Naive B cell (primary cell): ENCODE measurements around the gene CCDC88A. TPM values are rescaled to one million over a fixed set of nuclear protein-coding genes. Genes with fewer than 3 reads are reported as not detected.

Source experiments
- ATAC-seq, 2 donors: fragments of 150-1000 bp; cut with Tn5 transposase; 2 replicates each; pipeline ENCODE4 v1.10.0; 2021; ENCODE audit warnings: low read depth in 2 of 2, mild to moderate bottlenecking in 2 of 2, moderate library complexity in 2 of 2
- DNase-seq: peaks from one replicate; pipeline ENCODE4 v3.0.0; 2022
- H3K27ac Mint-ChIP-seq, 6 donors: one replicate each; pipeline ENCODE4 v1.8.0; 2020 to 2022; ENCODE audit warnings: mild to moderate bottlenecking in 6 of 6, mixed read lengths in 6 of 6, moderate library complexity in 5 of 6, inconsistent platforms in 2 of 6
- H3K27me3 Mint-ChIP-seq, 3 donors: one replicate each; pipeline ENCODE4 v1.8.0; 2021 to 2022; ENCODE audit warnings: mixed read lengths in 3 of 3, mild to moderate bottlenecking in 1 of 3
- H3K36me3 Mint-ChIP-seq, 2 donors: one replicate each; pipeline ENCODE4 v1.8.0; 2020 to 2022; ENCODE audit warnings: mixed read lengths in 2 of 2, inconsistent platforms in 1 of 2, mild to moderate bottlenecking in 1 of 2
- H3K4me1 Mint-ChIP-seq, 3 donors: one replicate each; pipeline ENCODE4 v1.8.0; 2020 to 2022; ENCODE audit warnings: mixed read lengths in 3 of 3, inconsistent platforms in 1 of 3, mild to moderate bottlenecking in 1 of 3, moderate library complexity in 1 of 3
- H3K4me3 Mint-ChIP-seq, 8 donors: one replicate each; pipeline ENCODE4 v1.8.0; 2020 to 2022; ENCODE audit warnings: mild to moderate bottlenecking in 8 of 8, mixed read lengths in 8 of 8, moderate library complexity in 8 of 8, inconsistent platforms in 2 of 8
- H3K9me3 Mint-ChIP-seq, 7 donors: one replicate each; pipeline ENCODE4 v1.8.0; 2020 to 2022; ENCODE audit warnings: mixed read lengths in 7 of 7, mild to moderate bottlenecking in 5 of 7, inconsistent platforms in 2 of 7, moderate library complexity in 1 of 7
- polyA plus RNA-seq, 6 donors: library from polyadenylated mRNA; unstranded; fragments of 300-500 nt; fragmentation: Illumina TruSeq; gene quantifications; one replicate each; pipeline ENCODE4 v1.2.3, GENCODE V29; 2021; ENCODE audit warnings: low read depth in 6 of 6

The CCDC88A gene
- polyA plus RNA-seq, 6 donors from 2014 or later, result 1.3 to 5.0 (median 2.8) TPM

DNA sequence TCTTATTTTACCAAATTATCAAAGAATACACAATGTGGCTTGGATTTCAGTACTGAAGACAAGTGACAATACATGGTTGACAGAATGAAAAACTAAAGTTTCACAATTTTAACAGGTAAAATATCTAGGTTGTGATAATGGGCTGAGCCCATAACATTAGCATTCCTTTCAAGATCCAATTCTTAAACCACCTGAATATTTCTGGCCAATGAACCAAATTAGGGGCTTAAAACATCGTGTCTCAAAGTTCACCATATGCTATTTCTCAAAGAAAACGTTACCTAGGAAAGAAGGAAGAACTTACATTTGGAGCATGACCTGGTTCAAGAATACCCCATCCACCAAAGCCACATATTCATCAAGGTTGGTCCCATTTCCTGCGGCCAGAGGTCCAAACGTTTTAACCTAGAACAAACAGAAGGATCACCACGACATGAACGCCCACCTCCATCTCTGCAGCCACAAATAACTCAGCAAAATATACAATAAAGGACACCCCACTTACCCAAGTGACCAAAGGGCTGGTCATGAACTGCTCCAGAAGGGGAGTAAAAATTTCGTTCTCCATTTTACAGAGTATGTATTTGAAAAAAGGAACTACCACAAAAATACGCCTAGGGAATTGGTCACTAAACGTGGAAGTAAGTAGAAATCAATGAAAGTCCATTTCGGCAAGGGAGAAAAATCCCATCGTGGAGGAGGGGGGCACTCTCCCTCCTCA is 984 bp downstream of the CCDC88A start:
- Mint-ChIP-seq H3K4me1 (peaks cover 20 to 34% (median 31%) of the 10 kb centered on the region in 3 donors), H3K4me3 (peak overlapping the region; percentile 90 to 97 (median 95)), H3K9me3 (no peaks in the 10 kb centered on the region), H3K36me3 (no peaks in the 10 kb centered on the region), H3K27ac (peak overlapping the region; percentile 87 to 98 (median 92)), H3K27me3 (no peaks in the 10 kb centered on the region)
- peak in 1 of 2 donors; percentile 14 for ATAC-seq
- DNase-seq, result peak; percentile 29

DNA sequence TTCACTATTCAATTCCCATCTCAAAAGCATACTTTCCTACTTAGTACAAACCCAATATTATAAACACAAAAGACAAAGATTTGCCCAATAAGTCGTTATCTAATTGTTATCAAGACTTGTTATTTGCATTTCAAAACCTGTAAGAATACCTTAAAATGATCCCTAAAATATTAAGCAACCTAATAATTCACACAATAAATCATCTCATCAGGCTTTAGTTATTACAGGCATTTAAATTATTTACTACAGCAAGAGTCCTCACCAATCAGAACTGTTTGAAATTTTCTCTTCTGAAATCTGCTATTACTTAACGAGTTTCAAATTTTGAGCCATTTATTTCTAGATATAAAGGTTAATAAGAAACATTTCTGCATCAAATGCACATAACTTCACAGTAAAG is 1.6 kb downstream of the CCDC88A start:
- Mint-ChIP-seq H3K36me3 (no peaks in the 10 kb centered on the region), H3K27me3 (no peaks in the 10 kb centered on the region), H3K4me1 (peaks cover 20 to 34% (median 31%) of the 10 kb centered on the region in 3 donors), H3K4me3 (peak overlapping the region in 6 of 8 donors; percentile 0 to 97 (median 94)), H3K9me3 (no peaks in the 10 kb centered on the region), H3K27ac (peak overlapping the region; percentile 2 to 94 (median 87))
- DNase-seq (no peak), ATAC-seq (no peak)

DNA sequence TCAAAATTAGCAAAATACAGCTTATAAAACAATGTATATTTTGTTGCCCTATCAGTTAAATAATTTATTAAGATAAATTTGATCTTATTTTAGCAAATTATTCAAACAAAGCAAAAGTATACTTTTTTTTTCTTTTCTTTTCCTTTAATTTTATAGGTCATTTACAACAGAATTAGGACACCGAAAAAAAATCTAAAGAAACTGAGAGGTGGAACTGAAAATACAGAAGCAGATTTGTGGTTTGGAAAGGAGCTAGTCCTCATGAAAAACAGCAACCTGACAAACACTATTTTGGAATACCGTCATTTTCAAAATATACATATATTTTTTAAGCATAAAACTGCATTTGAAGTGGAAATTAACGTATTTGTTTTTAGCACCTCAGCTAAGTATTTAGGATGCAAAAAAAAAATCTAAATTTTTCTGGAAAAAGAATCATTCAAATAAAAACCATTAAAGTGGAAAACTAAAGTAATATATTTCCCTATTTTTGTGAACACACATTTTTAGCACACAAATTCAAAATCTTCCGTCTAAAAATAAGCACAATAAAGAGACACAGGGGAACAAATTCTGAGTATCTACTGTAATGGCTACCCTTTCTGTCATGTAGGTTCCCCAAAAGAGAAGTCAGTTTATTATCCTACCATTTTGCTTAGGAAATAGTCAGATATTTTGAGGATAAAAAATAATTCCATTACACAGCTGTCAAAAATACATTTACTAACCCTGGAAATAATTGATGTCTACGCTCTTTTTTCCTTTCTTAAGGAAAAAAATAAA is 2.7 kb downstream of the CCDC88A start:
- H3K36me3 Mint-ChIP-seq, result no peaks in the 10 kb centered on the region
- DNase-seq, result no peak
- ATAC-seq, result no peak
- no peaks in the 10 kb centered on the region for H3K9me3 Mint-ChIP-seq
- no peaks in the 10 kb centered on the region for H3K27me3 Mint-ChIP-seq
- peak overlapping the region in 1 of 8 donors; percentile 90 for H3K4me3 Mint-ChIP-seq
- H3K27ac Mint-ChIP-seq, result peak overlapping the region in 2 of 6 donors; percentile 3 to 18
- H3K4me1 Mint-ChIP-seq, result peaks cover 20 to 34% (median 31%) of the 10 kb centered on the region in 3 donors

DNA sequence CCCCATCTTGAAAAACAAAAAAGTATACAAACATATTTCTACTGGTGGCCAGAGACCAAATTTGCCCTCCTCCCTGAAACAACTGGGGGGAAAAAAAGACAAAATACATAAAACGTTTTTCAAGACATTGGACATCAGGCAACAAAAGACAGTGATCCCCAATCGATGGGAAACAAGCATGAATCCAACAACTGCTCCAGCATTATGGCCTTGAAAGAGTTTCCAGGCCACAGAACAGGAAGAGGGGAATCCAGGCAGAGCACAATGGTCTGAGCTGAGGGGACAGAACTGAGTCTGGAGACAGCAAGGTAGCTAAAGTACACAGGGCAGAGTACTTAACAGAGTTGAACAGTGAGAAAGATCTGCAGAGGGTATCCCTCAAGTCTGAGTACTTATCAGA is 4.4 kb downstream of the CCDC88A start:
- Mint-ChIP-seq H3K9me3 (no peaks in the 10 kb centered on the region), H3K36me3 (no peaks in the 10 kb centered on the region), H3K4me1 (peaks cover 17 to 31% (median 26%) of the 10 kb centered on the region in 3 donors), H3K27ac (peak overlapping the region in 5 of 6 donors; percentile 7 to 83 (median 48)), H3K27me3 (no peaks in the 10 kb centered on the region), H3K4me3 (no peak overlapping the region)
- ATAC-seq (no peak), DNase-seq (peak; percentile 6)

DNA sequence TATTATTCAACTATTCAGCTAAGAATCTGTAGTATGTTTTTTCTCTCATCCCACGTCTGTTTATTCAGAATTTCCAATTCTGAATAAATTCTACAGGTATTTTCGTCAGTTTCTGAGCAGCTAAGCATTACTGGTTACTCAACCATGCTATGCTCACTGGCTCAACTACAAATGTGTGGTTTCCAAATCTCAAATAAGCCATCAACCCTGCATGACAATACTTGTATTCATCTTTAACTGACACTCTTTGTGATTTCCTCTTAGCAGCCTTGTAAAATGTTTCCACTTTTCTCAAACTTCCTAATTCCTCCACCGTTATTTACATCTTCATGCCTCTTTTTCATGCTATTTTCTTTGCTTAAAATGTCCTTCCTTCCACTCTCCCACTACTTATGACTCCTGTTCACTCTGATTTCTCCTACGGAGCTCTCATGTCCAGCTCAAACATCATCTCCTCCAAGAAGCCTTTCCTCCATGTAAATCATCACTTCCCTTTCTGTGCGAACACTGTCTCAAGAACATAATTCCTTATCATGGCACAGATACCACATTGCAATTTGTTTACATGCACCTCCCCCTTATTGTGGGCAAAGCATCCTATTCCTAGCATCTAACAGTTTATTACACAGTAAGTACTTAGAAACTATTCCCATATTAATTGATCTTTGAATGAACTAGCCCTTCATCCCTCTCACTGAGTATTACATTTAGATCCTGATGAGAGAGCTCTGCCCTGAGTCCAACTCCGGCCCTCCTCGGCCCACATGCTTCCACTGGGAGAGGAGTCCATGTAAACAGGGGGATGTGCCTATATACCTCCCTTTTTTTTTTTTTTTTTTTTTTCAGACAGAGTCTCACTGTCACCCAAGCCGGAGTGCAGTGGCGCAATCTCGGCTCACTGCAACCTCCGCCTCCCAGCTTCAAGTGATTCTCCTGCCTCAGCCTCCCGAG is 10.5 kb downstream of the CCDC88A start:
- no peak overlapping the region for H3K4me3 Mint-ChIP-seq
- H3K27me3 Mint-ChIP-seq, result no peaks in the 10 kb centered on the region
- ATAC-seq, result no peak
- no peaks in the 10 kb centered on the region for H3K36me3 Mint-ChIP-seq
- peaks cover 5 to 11% (median 8%) of the 10 kb centered on the region in 3 donors for H3K4me1 Mint-ChIP-seq
- no peak for DNase-seq
- peak overlapping the region in 5 of 6 donors; percentile 5 to 71 (median 20) for H3K27ac Mint-ChIP-seq
- H3K9me3 Mint-ChIP-seq, result no peaks in the 10 kb centered on the region

DNA sequence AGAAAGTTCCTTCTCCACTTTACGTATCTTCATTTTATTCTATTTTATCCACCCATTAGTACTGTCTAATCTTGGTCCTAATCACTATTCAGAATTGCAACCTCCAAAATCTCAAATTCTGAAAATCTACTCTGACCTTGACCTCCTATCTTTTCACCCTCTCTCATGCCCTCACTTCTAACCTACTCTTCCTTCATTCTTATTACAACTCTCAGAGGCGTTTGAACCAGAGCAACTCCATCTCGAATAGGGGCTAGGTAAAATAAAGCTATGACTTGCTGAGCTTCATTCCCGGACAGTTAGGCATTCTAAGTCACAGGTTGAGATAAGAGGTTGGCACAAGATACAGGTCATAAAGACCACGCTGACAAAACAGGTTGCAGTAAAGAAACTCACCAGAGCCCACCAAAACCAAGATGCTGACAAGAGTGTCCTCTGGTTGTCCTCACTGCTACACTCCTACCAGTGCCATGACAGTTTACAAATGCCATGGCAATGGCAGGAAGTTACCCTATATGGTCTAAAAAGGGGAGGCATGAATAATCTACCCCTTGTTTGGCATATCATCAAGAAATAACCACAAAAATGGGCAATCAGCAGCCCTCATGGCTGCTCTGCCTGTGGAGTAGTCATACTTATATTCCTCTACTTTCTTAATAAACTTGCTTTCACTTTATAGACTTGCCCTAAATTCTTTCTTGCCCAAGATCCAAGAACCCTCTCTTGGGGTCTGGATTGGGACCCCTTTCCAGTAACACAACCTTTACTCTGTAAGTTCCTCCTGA is 11.4 kb downstream of the CCDC88A start:
- Mint-ChIP-seq H3K9me3 (no peaks in the 10 kb centered on the region), H3K4me3 (no peak overlapping the region), H3K4me1 (peaks cover 5 to 16% (median 8%) of the 10 kb centered on the region in 3 donors), H3K27ac (peak overlapping the region in 2 of 6 donors; percentile 4 to 20), H3K27me3 (no peaks in the 10 kb centered on the region), H3K36me3 (no peaks in the 10 kb centered on the region)
- no peak for DNase-seq
- no peak for ATAC-seq

DNA sequence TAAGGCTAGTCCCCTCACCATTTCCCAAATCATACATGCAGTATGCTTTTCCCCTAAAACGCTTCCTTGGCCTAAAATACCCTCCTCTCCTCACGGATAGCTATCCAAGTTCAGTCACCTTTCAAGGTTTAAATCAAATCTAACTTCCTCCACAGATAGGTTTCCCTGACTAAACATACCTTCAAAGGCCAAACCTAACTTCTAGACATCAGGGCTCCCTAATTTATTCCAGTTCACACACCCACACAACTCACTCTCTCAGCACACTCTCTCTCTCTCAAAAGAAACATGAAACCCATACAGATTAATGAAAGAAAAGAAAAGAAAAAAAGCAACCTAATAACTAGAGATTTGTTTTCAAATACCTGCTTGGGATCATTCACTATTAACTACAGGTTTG is 14.5 kb downstream of the CCDC88A start:
- Mint-ChIP-seq H3K4me1 (peaks cover 5 to 16% (median 8%) of the 10 kb centered on the region in 3 donors), H3K9me3 (no peaks in the 10 kb centered on the region)

DNA sequence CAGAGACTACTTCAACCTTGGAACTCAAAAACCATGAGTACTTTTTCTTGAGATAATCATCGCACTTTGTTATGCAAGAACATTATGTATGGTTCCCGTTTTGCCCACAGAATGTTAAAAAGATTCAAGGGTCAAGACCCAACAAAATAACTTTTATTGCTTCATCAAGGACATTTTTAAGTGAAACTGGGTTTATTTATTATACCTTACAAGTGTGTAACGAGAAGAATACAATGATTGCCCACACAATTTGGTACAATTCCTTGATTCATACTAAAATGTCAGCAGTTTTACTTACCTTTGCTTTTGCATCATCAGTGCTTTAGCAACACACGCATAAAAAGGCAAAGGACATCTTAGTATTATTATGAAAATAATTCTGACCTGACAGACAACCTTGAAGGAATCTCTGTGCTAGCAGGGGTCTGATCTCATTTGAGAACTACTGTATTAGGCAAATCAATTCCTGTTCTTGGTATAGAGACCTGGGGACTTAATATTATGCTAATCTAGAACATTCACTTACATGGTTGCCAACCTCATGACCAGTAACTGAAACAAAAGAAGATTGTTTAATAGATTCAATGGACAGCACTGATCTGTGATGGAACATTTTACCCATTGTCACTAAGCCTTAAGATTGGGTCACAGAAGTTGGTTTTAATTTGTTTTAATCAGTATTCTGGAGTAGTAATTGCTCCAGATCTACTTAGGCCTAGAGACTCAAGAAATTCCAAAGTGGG is 16.2 kb downstream of the CCDC88A start:
- peaks cover 0 to 6% (median 0%) of the 10 kb centered on the region in 3 donors for H3K4me1 Mint-ChIP-seq
- H3K36me3 Mint-ChIP-seq, result no peaks in the 10 kb centered on the region

More for the DNA sequence above, 14.5 kb downstream of the CCDC88A start:
- no peaks in the 10 kb centered on the region for H3K27me3 Mint-ChIP-seq
- H3K27ac Mint-ChIP-seq, result peak overlapping the region in 2 of 6 donors; percentile 6 to 19
- DNase-seq (no peak), ATAC-seq (no peak)
- no peak overlapping the region for H3K4me3 Mint-ChIP-seq
- H3K36me3 Mint-ChIP-seq, result no peaks in the 10 kb centered on the region

DNA sequence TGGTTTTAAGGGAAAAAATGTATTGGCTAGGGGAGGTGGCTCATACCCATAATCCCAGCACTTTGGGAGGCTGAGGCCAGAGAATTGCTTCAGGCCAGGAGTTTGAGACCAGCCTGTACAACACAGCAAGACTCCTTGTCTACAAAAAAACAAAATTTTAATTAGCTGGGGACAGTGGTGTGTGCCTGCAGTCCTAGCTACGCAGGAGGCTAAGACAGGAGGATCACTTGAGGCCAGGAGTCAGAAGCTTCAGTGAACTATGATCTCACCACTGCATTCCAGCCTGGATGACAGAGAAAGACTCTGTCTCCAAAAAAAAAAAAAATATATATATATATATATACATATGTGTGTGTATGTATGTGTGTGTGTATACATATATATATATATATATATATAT is 18.5 kb downstream of the CCDC88A start:
- no peak for DNase-seq
- no peaks in the 10 kb centered on the region for H3K9me3 Mint-ChIP-seq
- no peaks in the 10 kb centered on the region for H3K27me3 Mint-ChIP-seq
- no peaks in the 10 kb centered on the region for H3K36me3 Mint-ChIP-seq
- H3K4me3 Mint-ChIP-seq, result no peak overlapping the region
- H3K27ac Mint-ChIP-seq, result peak overlapping the region in 1 of 6 donors; percentile 7
- H3K4me1 Mint-ChIP-seq, result peaks cover 0 to 5% (median 0%) of the 10 kb centered on the region in 3 donors
- no peak for ATAC-seq

More for the DNA sequence above, 16.2 kb downstream of the CCDC88A start:
- Mint-ChIP-seq H3K9me3 (no peaks in the 10 kb centered on the region), H3K4me3 (no peak overlapping the region), H3K27ac (peak overlapping the region in 1 of 6 donors; percentile 16), H3K27me3 (no peaks in the 10 kb centered on the region)
- DNase-seq (no peak), ATAC-seq (no peak)

DNA sequence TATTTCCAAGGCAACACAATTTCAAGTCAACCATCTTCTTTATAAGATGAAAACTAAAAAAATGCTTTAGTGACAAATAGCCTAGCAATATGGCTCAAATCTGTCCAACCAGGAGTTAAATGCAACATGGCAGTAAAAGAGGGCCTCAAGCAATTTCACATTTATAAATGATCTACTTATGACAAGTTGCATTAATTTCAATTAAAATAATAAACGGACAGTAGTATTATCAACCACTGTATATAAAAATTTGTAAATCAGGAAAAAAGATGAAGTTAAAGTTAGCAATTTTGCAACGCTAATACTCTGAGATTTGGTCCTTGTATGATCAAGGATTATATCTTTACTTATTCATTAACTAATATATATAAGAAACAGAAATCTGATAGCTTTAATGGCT is 19.3 kb downstream of the CCDC88A start:
- peaks cover 0 to under 1% (median 0%) of the 10 kb centered on the region in 7 donors for H3K9me3 Mint-ChIP-seq
- H3K4me3 Mint-ChIP-seq, result no peak overlapping the region
- H3K4me1 Mint-ChIP-seq, result peaks cover 0 to 5% (median 0%) of the 10 kb centered on the region in 3 donors
- ATAC-seq (no peak), DNase-seq (no peak)
- no peaks in the 10 kb centered on the region for H3K27me3 Mint-ChIP-seq
- peaks cover 0 to under 1% of the 10 kb centered on the region in 2 donors for H3K36me3 Mint-ChIP-seq
- no peak overlapping the region for H3K27ac Mint-ChIP-seq

DNA sequence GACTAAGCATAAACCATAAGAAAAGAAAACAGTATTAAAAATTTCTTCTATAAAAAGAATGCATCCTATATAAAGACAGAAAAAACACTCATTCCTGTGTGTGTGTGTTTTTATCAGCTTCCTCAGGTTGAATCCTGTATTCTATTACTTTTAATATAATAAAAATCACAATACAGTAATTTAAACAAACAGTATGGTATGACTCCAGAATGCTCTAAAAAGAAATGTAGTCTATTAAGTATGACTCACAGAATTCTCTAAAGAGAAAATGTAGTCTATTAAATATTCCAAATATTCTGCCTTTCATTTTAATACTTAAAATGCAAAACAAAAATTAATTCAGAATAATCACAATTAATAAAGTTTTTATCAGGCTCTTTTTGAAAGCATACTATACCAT is 19.8 kb downstream of the CCDC88A start:
- no peak overlapping the region for H3K4me3 Mint-ChIP-seq

More for the DNA sequence above, 19.8 kb downstream of the CCDC88A start:
- ATAC-seq (no peak), DNase-seq (no peak)
- Mint-ChIP-seq H3K27me3 (no peaks in the 10 kb centered on the region), H3K4me1 (peaks cover 0 to 5% (median 0%) of the 10 kb centered on the region in 3 donors), H3K36me3 (peaks cover 0 to 5% of the 10 kb centered on the region in 2 donors), H3K27ac (no peak overlapping the region), H3K9me3 (peaks cover 0 to 4% (median 0%) of the 10 kb centered on the region in 7 donors)
